GM18907 (cell line): ENCODE measurements around the gene WNT7B.

Experiments used
- ATAC-seq: cut with Tn5 transposase; IDR thresholded peaks from one replicate; pipeline ENCODE4 v1.9.1; 2021; ENCODE audit warnings: mild to moderate bottlenecking, moderate library complexity; ENCODE audit not compliant: unreplicated experiment

WNT7B gene

GRCh38 chr22:45974498-45974897, 2.5 kb downstream of the WNT7B start:
- ATAC-seq: no peak

GRCh38 chr22:45972889-45973253, 4.1 kb downstream of the WNT7B start:
- ATAC-seq: no peak

- ATAC-seq: no peak
Observed at GRCh38 chr22:45972091-45972888, 4.7 kb downstream of the WNT7B start.

GRCh38 chr22:45971408-45972028, 5.4 kb downstream of the WNT7B start:
- no peak for ATAC-seq

- no peak for ATAC-seq
Observed at GRCh38 chr22:45970705-45971407, 6.1 kb downstream of the WNT7B start.

- no peak for ATAC-seq
Observed at GRCh38 chr22:45969801-45970470, 7.0 kb downstream of the WNT7B start.

GRCh38 chr22:45969414-45969799, 7.6 kb downstream of the WNT7B start:
- ATAC-seq: no peak

GRCh38 chr22:45968751-45969413, 8.1 kb downstream of the WNT7B start:
- ATAC-seq: no peak

- no peak for ATAC-seq
Observed at GRCh38 chr22:45968003-45968650, 8.8 kb downstream of the WNT7B start.

- no peak for ATAC-seq
Observed at GRCh38 chr22:45966895-45967365, 10.0 kb downstream of the WNT7B start.

GRCh38 chr22:45966320-45966894, 10.6 kb downstream of the WNT7B start:
- ATAC-seq: no peak

GRCh38 chr22:45965563-45965962, 11.4 kb downstream of the WNT7B start:
- ATAC-seq: no peak

- ATAC-seq: no peak
Observed at GRCh38 chr22:45964926-45965527, 11.9 kb downstream of the WNT7B start.

- ATAC-seq: no peak
Observed at GRCh38 chr22:45964372-45964771, 12.6 kb downstream of the WNT7B start.

GRCh38 chr22:45963821-45964220, 13.1 kb downstream of the WNT7B start:
- ATAC-seq: no peak

- ATAC-seq: no peak
Observed at GRCh38 chr22:45962756-45963324, 14.1 kb downstream of the WNT7B start.

- no peak for ATAC-seq
Observed at GRCh38 chr22:45962434-45962718, 14.6 kb downstream of the WNT7B start.

GRCh38 chr22:45961679-45962433, 15.1 kb downstream of the WNT7B start:
- no peak for ATAC-seq
